Medulla oblongata (tissue), 1 donor: Measurements from ENCODE around the gene ZMYND11.
"Not testable (repeated sequence)": the region's sequence is repeated elsewhere in the genome, so short reads cannot be mapped to it uniquely, and the experiment has no call there.

Source experiments
- DNase-seq: peaks from one replicate; pipeline ENCODE4 v3.0.0-alpha.2; 2015; ENCODE audit errors: extremely low spot score

ZMYND11 gene

DNA sequence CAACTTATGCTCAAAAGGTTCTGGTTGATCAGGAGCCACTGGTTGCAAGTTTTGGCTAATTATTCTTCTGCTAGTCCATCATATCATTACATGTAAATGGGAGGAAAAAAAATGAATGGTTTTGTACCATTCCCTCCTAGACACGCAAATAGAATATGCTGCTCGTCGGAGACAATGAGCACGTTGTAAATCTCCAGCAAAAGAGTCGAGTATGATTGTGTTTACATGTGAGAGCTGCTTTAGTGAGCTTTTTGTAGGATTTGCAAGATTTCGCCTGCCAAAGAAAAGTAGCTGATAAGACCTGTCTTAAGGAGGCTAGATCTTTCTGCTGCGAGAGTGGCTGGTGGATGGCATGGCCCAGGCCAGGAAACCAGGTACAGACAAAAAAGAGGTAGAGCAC lies 109.0 kb downstream of the ZMYND11 start:
- peak; percentile 62 for DNase-seq

DNA sequence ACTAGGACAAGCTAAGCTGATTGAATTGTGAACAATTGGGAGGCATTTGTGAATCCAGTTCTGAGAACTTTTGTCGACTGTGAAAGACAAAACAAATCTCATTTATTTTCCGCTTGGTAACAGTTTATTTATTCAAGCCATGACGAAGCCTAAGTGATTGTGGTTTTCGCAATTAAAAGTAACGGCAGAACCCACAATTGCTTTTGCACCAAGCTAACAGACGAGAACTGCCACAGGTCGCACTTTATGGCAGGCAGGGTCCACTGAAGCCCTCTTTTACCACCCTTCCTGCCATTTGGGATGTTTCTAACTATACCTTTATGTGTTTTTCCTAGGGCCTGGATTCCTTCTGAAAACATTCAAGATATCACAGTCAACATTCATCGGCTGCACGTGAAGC lies 111.2 kb downstream of the ZMYND11 start:
- no peak for DNase-seq

DNA sequence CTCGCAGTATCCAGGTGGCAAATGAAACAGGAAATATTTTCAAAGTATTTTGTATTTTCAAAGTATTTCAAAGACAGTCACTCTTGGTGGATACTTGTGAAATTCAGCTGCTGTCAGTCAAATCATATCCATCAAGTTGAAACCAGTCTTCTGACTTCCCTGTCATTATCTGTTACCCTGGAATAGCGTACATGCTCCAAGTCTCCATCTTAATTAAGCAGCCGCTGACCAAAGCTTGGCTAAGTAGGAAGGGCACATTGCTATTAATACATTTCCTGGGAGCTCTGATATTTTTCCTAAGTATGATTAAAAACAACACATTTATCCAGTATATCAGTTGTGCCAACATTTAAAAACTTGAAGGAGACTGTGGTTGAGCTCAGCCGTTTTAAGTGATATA lies 112.2 kb downstream of the ZMYND11 start:
- DNase-seq: no peak

DNA sequence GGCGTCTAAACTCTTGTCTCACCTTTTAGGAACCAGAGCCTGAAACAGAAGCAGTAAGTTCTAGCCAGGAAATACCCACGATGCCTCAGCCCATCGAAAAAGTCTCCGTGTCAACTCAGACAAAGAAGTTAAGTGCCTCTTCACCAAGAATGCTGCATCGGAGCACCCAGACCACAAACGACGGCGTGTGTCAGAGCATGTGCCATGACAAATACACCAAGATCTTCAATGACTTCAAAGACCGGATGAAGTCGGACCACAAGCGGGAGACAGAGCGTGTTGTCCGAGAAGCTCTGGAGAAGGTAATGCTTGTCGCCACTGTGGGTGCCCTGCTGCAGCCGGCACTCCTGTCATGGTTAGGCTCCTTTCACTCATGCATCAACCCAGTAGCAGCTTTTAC lies 113.1 kb downstream of the ZMYND11 start:
- DNase-seq: no peak

DNA sequence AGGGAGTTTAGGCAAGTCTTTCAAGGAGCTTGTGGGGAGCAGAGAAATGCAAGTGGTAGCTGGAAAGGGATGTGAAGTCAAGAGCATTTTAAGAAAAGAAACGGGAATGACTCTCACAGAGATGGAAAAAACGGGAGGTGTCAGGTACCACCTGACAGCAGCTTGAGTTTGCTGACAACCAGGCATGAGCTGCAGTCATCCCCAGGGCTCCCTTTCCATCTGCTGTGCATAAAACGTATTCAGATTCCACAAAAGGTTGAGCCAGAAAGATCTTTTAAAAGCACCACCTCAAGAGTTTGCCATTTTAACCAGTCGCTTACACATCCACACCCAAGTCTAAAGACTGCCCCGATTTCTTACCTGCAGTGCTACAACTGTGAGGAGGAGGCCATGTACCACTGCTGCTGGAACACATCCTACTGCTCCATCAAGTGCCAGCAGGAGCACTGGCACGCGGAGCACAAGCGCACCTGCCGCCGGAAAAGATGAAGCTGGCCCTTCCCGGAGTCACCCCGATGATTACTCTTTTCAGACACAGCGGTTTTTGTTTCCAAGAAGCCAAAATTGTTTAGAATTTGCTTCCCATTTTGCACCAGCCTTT lies 116.8 kb downstream of the ZMYND11 start:
- DNase-seq: no peak

DNA sequence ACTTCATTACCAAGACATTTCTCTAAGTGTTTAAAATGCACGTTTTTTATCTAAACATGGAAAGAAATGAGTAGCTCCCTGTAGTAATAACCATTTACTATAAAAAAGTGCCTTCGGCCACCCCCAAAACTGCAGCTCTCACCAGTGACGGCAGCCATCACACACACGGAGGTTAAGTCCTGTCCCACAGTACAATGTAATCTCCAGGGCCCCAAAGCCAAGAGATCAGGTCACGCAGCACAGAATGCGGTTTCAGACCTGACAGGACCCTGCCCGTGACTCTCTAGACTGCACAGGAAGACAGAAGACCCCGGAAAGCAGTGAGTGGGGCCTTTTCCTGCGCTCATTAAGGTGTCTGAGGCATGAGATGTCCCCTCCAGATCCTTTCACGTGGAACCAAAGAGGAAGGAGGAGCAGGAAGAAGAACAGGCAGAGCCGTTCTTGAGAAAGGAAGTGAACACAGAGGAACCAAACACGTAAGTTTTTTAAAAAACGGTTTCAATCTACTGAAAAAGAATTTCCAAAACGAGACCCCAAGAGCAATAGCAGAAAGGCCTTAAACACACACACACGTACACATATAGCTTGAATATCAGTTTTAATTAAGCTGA lies 125.7 kb downstream of the ZMYND11 start:
- DNase-seq: no peak

DNA sequence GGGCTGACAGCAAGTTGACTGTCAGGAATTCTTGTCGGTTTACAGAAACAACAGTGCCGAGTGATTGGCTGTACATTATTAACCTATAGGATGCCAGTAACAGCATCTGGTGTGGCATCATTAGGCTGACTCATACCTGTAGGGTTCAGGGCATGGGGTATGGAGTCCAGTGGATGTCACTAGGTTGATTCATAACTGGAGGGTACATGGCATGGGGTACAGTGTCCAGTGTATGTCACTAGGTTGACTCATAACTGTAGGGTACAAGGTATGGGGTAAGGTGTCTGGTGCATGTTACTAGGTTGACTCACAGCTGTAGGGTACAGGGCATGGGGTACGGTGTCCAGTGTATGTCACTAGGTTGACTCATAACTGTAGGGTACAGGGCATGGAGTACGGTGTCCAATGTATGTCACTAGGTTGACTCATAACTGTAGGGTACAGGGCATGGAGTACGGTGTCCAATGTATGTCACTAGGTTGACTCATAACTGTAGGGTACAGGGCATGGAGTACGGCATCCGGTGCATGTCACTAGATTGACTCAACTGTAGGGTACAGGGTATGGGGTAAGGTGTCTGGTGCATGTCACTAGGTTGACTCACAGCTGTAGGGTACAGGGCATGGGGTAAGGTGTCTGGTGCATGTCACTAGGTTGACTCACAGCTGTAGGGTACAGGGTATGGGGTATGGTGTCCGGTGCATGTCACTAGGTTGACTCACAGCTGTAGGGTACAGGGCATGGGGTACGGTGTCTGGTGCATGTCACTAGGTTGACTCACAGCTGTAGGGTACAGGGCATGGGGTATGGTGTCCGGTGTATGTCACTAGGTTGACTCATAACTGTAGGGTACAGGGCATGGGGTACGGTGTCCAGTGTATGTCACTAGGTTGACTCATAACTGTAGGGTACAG lies 129.2 kb downstream of the ZMYND11 start:
- not testable (repeated sequence) for DNase-seq

DNA sequence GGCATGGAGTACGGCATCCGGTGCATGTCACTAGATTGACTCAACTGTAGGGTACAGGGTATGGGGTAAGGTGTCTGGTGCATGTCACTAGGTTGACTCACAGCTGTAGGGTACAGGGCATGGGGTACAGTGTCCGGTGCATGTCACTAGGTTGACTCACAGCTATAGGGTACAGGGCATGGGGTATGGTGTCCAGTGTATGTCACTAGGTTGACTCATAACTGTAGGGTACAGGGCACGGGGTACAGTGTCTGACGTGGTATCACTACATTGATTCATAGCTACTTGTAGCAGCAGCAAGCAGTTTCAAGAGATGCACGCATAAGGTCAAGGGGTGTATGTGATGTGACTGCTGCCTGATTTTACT lies 129.8 kb downstream of the ZMYND11 start:
- not testable (repeated sequence) for DNase-seq

DNA sequence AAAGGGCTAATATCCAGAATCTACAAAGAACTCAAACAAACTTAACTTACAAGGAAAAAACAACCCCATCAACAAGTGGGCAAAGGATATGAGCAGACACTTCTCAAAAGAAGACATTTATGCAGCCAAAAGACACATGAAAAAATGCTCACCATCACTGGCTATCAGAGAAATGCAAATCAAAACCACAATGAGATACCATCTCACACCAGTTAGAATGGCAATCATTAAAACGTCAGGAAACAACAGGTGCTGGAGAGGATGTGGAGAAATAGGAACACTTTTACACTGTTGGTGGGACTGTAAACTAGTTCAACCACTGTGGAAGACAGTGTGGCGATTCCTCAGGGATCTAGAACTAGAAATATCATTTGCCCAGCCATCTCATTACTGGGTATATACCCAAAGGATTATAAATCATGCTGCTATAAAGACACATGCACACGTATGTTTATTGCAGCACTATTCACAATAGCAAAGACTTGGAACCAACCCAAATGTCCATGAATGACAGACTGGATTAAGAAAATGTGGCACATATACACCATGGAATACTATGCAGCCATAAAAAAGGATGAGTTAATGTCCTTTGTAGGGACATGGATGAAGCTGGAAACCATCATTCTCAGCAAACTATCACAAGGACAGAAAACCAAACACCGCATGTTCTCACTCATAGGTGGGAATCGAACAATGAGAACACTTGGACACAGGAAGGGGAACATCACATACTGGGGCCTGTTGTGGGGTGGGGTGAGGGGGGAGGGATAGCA lies 130.7 kb downstream of the ZMYND11 start:
- DNase-seq: not testable (repeated sequence)

DNA sequence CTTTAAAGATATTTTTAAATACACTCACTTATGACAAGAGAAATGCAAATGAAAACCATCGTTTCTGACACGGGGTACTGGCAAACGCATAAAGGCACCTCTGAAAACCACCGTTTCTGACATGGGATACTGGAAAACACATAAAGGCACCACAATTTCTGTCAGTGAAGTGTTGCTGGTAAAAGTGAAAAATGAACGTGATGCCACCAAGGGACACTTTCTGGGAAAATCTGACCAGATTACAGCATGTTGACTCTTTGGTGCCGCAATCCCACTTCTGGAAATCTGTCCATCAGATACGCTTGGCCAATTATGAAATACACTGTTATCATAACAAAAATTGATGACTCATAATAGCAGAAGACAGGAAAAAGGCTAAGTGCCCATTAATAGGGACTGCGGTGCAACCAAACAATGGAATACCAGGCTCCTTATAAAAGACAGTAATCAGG lies 131.7 kb downstream of the ZMYND11 start:
- no peak for DNase-seq

DNA sequence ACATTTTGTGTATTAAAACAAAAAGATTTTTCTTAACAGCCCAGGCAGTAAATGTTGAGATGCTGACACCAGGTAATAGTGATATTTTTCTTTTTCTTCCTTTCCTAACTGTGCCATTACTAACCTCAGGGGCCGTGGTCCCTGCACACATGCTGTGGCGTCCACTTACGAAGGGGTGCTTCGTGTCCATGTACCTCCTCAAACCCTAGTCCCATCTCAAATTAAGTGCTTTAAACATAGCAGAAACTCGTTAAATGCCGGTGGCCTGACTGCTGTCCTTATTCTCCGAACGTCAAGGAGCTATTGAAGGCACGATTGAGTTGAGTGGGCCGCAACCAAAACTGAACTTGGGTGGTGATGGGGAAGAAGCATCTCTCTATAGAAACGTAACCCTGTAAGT lies 132.4 kb downstream of the ZMYND11 start:
- DNase-seq: no peak

DNA sequence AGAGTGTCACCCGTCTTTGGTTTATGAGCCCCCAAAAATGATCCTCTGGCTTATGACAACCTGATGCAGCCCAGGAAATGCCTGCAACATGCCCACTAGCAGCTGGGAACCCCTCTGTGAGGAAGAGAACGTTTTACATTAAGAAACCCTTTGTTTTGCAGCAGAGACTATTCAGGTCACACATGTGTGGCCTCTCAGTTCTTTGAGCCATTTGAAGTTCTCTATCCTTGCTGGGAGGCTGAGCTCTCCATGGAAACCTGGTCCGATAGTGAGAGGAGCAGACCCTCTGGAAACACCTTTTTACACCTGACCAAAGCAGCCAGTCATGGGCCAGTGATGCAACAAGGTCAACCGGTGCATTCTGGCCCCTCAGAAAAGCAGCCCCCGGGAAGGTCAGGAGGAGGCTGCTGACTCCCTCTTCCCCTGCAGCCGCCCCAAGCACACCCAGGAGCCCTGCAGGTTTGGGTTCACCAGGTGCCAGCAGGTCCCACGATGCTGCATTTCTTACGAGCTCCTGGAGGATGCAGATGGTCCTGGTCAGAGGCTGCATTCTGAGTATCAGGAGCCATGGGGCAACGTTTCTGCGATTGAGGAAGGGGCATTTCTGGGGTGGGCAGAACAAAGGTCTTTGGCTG lies 134.3 kb downstream of the ZMYND11 start:
- DNase-seq: no peak

DNA sequence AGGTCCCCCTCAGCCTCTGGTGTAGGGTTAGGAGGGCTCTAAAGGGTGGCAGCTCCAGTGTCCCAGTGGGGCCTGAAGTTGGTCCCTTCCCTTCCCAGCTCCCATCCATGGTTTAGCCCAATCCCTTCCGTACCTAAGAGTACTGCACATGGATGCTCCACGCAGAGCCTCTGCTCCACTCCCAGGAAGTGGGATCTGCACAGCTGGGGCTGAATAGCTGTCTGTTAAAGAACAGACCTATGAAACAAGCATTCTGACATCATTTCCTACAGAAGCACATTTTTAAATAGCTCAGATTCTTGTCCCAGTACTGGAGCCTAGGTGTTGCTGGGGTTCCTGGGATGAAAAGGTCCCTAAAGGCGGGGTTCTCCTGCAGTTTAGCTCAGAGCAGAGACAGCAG lies 135.9 kb downstream of the ZMYND11 start:
- DNase-seq: no peak

DNA sequence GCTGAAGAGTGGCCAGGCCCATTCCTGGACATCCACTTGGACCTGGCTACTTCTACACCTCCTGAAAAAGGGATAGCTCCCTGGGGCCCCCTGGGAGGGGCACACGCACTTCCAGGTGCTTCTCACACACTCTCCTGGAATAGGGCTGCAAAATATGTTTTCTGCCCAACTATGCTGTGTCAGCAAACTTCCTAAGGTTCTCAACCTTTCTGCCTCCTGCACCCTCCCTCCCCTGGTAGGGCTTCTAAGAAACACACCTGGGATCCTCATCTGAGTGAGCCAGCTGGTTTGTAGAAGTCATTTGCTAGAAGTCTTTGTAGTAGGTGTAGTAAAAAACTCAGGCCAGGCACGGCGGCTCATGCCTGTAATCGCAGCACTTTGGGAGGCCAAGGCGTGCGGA lies 136.5 kb downstream of the ZMYND11 start:
- no peak for DNase-seq

DNA sequence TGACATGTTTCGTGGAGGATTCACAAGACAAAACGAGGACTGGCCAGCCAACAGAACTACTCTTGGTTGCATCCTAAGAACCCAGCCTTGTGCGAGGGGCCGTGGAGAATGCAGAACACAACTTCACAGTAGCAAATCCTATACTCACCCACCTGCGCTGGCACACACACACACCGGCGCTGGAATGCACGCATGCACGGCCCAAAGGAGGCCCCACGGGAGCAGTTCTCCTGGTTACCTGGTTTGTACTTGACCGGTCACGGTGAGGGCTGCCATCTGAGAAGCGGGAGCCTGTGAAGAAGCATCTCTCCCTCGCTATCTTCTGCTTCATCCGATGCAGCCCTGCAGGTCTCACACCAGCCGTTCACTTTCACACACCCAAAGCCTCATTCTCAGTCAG lies 137.8 kb downstream of the ZMYND11 start:
- DNase-seq: no peak

DNA sequence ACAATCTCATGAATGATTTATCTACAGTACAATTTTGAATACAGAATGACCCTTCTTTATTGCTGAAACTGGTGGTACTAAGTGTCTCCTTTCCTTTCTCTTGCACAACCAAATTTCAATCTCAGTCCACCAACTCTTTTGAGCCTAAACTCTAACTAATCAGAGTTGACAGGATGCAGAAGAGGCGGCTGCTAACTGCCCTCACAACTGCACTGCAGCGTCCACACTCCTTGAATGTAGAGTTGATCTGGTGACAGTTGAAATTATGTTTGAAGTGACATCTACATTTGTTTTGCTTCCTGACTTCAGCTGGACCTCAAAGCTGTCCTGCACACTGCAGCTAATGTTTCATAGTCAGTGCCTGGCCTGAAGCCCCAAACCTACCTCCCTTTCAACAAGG lies 139.6 kb downstream of the ZMYND11 start:
- no peak for DNase-seq

DNA sequence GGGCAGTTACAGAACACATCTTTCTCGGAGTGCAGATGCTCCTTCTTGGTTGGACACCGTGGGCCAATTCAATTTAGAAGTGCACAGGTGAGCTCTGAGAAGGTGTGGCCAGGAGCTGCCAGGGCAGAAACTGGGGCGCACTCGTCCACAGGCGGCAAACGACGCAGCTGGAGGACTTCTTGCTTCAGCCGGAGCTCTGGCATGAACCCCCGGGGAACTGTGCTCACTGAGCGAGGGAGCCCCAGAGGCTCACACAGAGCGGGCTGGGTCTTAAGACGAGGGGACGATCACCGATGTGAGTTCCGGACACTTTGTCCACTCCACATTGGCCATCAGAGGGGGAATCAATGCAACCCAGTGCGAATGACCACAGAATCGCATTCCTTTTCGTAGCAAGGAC lies 140.4 kb downstream of the ZMYND11 start:
- DNase-seq: no peak

DNA sequence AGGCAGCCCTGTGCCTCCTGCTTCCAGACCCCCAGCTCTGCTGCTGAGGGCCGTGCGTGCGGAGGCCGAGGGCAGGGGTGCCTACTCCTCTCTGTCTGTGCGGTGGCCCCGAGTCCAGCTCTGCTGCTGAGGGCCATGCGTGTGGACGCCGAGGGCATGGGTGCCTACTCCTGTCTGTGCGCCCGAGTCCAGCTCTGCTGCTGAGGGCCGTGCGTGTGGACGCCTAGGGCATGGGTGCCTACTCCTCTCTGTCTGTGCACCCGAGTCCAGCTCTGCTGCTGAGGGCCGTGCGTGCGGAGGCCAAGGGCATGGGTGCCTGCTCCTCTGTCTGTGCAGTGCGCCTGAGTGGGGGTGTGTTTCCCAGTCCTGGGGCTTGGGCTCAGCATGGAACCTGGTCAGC lies 142.7 kb downstream of the ZMYND11 start:
- DNase-seq: no peak

DNA sequence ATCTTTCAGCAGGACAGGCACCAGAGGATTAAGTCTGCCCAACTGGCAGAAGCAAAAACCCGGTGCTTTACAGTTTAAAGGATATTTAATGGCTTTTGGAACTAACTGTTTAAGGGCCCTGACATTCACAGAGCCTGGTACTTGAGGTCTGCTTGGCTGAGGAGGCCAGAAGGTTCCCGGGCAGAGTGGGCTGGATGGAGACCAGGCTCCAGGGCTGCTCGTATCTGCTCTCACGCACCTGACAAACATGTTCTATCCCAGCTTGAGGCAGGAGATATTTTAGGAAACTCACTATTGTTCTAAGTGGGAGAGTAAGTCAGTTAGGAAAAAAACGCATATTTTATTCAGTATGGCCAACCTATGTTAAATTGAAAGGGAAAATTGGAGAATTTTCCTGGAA lies 143.5 kb downstream of the ZMYND11 start:
- DNase-seq: no peak

DNA sequence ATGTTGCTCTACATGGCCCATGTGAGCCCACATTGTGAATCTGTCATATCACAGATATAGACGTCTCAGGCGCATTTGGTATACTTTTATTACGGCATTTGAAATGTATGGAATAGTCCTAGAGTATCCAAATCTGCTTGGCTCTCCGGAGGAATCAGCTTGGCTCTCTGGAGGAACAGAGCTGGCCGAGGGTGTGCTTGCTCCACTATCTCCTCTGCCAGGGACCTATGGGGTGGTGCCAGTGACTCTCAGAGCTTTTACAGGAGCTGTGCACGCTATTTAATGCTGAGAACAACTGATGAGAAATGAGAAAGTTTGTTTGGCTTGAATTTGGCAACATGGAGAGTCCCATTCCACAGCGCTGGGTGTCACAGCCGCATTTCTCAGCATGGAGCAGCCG lies 144.0 kb downstream of the ZMYND11 start:
- no peak for DNase-seq

DNA sequence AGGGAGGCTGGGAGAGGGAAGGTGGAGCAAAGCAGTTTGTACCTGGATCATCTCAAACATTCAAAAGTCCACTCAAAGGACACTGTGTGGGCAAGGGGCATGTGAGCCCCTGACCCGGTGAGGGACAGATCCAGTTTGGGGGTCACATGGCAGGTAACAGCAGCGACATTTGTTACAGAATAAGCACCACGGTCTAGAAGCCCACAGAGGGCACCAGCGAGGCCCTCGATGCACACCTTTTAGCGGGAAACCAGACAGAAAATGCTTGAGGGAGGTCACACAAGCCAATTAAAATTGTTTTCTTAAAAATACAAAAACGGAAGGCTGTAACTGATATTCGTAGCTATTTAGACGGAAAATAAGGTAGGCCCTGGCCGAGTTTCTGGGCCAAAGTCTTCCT lies 144.4 kb downstream of the ZMYND11 start:
- DNase-seq: no peak
